HepG2 (cell line): Measurements from ENCODE around the gene MYO1E.

Experiments
- ATF2 ChIP-seq: sonication (generic); formaldehyde crosslinking; IDR thresholded peaks from 2 replicates; pipeline ENCODE4 v1.4.0; 2020; ENCODE audit warnings: missing genetic modification reagents
- ELF4 ChIP-seq: sonication (generic); formaldehyde crosslinking; IDR thresholded peaks from 2 replicates; pipeline ENCODE4 v1.5.0; 2020; ENCODE audit warnings: missing genetic modification reagents, mild to moderate bottlenecking, moderate library complexity, borderline replicate concordance
- HNF4A ChIP-seq: sonication (generic); formaldehyde crosslinking; IDR thresholded peaks from 2 replicates; pipeline ENCODE4 v1.4.0; 2020; ENCODE audit warnings: missing genetic modification reagents
- SMARCE1 ChIP-seq: fragments of 450-650 bp; IDR thresholded peaks from 2 replicates; pipeline ENCODE4 v1.6.1; 2017; ENCODE audit warnings: borderline replicate concordance
- ZNF335 ChIP-seq: sonication (generic); formaldehyde crosslinking; IDR thresholded peaks from 2 replicates; pipeline ENCODE4 v1.4.0; 2020; ENCODE audit warnings: missing genetic modification reagents
- ZNF33A ChIP-seq: sonication (generic); formaldehyde crosslinking; IDR thresholded peaks from 2 replicates; pipeline ENCODE4 v1.5.1; 2020; ENCODE audit warnings: missing genetic modification reagents, mild to moderate bottlenecking, moderate library complexity, borderline replicate concordance
- TF ChIP-seq, protein P1 (sequence below): IDR thresholded peaks from 2 replicates; pipeline ENCODE4 v1.6.1; 2016; ENCODE audit warnings: control low read depth

DNA sequence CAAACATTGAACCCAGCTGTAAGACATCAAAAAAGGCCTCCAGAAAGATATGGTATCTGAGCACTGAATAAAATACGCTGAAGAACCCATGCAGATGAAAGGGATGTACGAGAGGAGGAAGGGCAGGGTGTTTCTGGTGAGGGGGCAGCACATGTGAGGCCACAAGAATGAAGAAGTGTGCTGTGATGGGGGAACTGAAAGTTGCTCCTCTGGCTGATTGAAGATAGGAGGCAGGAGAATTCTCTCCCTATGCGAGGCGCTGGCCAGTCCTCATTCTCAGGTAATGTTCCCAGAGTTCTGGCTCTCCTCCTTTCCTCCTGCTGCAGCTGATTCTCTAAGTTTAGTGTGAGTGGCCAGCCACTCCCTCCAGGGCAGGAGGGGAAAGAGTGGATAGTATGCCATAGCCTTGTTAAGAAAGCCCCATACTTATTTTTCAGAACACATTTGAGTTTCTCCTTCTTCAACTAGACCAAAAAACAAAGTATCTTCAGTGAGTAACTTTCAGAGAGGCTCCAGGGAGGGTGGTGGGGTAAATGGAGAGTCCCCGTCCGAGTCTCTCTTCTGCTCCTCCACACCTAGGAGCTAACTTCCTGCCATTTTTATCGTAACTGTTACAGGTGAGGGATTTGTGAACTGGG lies 26.9 kb upstream of the MYO1E start:
- TF ChIP-seq ELF4 (CRISPR knock-in tag) (no peak), ZNF33A (CRISPR knock-in tag) (no peak), HNF4A (no peak), ZNF335 (CRISPR knock-in tag) (no peak), SMARCE1 (no peak), ATF2 (CRISPR knock-in tag) (no peak)
- TF ChIP-seq, protein P1, sequence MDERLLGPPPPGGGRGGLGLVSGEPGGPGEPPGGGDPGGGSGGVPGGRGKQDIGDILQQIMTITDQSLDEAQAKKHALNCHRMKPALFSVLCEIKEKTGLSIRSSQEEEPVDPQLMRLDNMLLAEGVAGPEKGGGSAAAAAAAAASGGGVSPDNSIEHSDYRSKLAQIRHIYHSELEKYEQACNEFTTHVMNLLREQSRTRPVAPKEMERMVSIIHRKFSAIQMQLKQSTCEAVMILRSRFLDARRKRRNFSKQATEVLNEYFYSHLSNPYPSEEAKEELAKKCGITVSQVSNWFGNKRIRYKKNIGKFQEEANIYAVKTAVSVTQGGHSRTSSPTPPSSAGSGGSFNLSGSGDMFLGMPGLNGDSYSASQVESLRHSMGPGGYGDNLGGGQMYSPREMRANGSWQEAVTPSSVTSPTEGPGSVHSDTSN (CRISPR knock-in tag): no peak
